NCI-H446 treated with DMSO at 0.1 percent for 48 hours (cell line): ENCODE measurements around the gene TACO1.

Source experiments
- DNase-seq: peaks from one replicate; lab custom pipeline; 2025; lab: John Stamatoyannopoulos, UW

The TACO1 gene

GRCh38 chr17:63600569-63601438 is at the start of gene TACO1:
TSS of gene TACO1 (plus strand) at chr17:63600895. CDS start at chr17:63601084, 189 bp downstream.
- DNase-seq = peak; percentile 64

GRCh38 chr17:63552211-63552610 is 48.5 kb upstream of the TACO1 start:
- no peak for DNase-seq

GRCh38 chr17:63555500-63556156 is 45.1 kb upstream of the TACO1 start:
- DNase-seq = no peak

- no peak for DNase-seq
These were observed 43.3 kb upstream of the TACO1 start for GRCh38 chr17:63557416-63557815.

GRCh38 chr17:63558441-63558840 is 42.3 kb upstream of the TACO1 start:
- DNase-seq = no peak

- no peak for DNase-seq
These were observed 38.9 kb upstream of the TACO1 start for GRCh38 chr17:63561819-63562218.

- no peak for DNase-seq
These were observed 37.4 kb upstream of the TACO1 start for GRCh38 chr17:63563339-63563738.

- no peak for DNase-seq
These were observed 36.1 kb upstream of the TACO1 start for GRCh38 chr17:63564562-63564961.

GRCh38 chr17:63567229-63567628 is 33.5 kb upstream of the TACO1 start:
- no peak for DNase-seq

GRCh38 chr17:63568563-63568962 is 32.1 kb upstream of the TACO1 start:
- no peak for DNase-seq

- DNase-seq = no peak
These were observed 28.9 kb upstream of the TACO1 start for GRCh38 chr17:63571632-63572310.

- DNase-seq = no peak
These were observed 27.1 kb upstream of the TACO1 start for GRCh38 chr17:63573634-63574033.

- DNase-seq = no peak
These were observed 22.5 kb upstream of the TACO1 start for GRCh38 chr17:63578027-63578768.

GRCh38 chr17:63578769-63579111 is 22.0 kb upstream of the TACO1 start:
- no peak for DNase-seq

GRCh38 chr17:63579633-63580032 is 21.1 kb upstream of the TACO1 start:
- no peak for DNase-seq

GRCh38 chr17:63587770-63588169 is 12.9 kb upstream of the TACO1 start:
- DNase-seq = no peak

- DNase-seq = no peak
These were observed 11.9 kb upstream of the TACO1 start for GRCh38 chr17:63588797-63589196.

GRCh38 chr17:63589646-63590045 is 11.0 kb upstream of the TACO1 start:
- no peak for DNase-seq

GRCh38 chr17:63592797-63593196 is 7.9 kb upstream of the TACO1 start:
- DNase-seq = no peak

GRCh38 chr17:63595132-63595531 is 5.6 kb upstream of the TACO1 start:
- no peak for DNase-seq

- no peak for DNase-seq
These were observed 3.7 kb upstream of the TACO1 start for GRCh38 chr17:63596856-63597586.

- DNase-seq = no peak
These were observed 2.4 kb upstream of the TACO1 start for GRCh38 chr17:63598281-63598680.
